Effector memory CD8-positive, alpha-beta T cell (primary cell): ENCODE results near the gene CDH23.

Experiments
- ATAC-seq: fragments of 150-1000 bp; cut with Tn5 transposase; replicated peaks from 2 replicates; pipeline ENCODE4 v1.10.0; 2021; ENCODE audit warnings: mild to moderate bottlenecking, moderate library complexity
- DNase-seq, 3 experiments: peaks; one replicate each; pipeline ENCODE4 v3.0.0; 2021
- H3K27ac Mint-ChIP-seq, 2 donors: one replicate each; pipeline ENCODE4 v1.8.0; 2022; ENCODE audit warnings: mild to moderate bottlenecking in 2 of 2, mixed read lengths in 2 of 2, moderate library complexity in 2 of 2
- H3K27me3 Mint-ChIP-seq, 2 donors: one replicate each; pipeline ENCODE4 v1.8.0; 2022; ENCODE audit warnings: mixed read lengths in 2 of 2
- H3K36me3 Mint-ChIP-seq: one replicate; pipeline ENCODE4 v1.8.0; 2022; ENCODE audit warnings: mild to moderate bottlenecking, moderate library complexity, mixed read lengths; ENCODE audit not compliant: insufficient read depth
- H3K4me1 Mint-ChIP-seq, 2 donors: one replicate each; pipeline ENCODE4 v1.8.0; 2022; ENCODE audit warnings: low read depth in 2 of 2, mixed read lengths in 2 of 2
- H3K4me3 Mint-ChIP-seq, 2 donors: one replicate each; pipeline ENCODE4 v1.8.0; 2022; ENCODE audit warnings: mild to moderate bottlenecking in 2 of 2, mixed read lengths in 2 of 2, moderate library complexity in 2 of 2
- H3K9me3 Mint-ChIP-seq, 2 donors: one replicate each; pipeline ENCODE4 v1.8.0; 2022; ENCODE audit warnings: mixed read lengths in 2 of 2

CDH23 gene

DNA sequence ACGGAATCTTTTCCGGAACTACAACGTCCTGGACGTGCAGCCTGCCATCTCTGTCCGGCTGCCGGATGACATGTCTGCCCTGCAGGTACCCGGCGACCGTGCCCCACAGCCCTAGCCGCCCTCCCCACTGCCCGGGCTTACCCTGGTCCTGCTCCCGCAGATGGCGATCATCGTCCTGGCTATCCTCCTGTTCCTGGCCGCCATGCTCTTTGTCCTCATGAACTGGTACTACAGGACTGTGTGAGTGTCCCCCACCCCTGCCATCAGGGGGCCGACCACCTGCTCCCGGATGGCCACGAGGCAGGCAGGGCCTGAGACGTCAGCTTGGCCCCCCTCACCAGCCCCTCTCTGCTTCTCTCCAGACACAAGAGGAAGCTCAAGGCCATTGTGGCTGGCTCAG lies 414.6 kb downstream of the CDH23 start:
- H3K27ac Mint-ChIP-seq, result no peak overlapping the region
- H3K9me3 Mint-ChIP-seq, result no peaks in the 10 kb centered on the region
- no peaks in the 10 kb centered on the region for H3K27me3 Mint-ChIP-seq
- no peak for ATAC-seq
- no peak overlapping the region for H3K4me3 Mint-ChIP-seq
- peaks cover 16% of the 10 kb centered on the region for H3K36me3 Mint-ChIP-seq
- no peaks in the 10 kb centered on the region for H3K4me1 Mint-ChIP-seq
- DNase-seq, result no peak

DNA sequence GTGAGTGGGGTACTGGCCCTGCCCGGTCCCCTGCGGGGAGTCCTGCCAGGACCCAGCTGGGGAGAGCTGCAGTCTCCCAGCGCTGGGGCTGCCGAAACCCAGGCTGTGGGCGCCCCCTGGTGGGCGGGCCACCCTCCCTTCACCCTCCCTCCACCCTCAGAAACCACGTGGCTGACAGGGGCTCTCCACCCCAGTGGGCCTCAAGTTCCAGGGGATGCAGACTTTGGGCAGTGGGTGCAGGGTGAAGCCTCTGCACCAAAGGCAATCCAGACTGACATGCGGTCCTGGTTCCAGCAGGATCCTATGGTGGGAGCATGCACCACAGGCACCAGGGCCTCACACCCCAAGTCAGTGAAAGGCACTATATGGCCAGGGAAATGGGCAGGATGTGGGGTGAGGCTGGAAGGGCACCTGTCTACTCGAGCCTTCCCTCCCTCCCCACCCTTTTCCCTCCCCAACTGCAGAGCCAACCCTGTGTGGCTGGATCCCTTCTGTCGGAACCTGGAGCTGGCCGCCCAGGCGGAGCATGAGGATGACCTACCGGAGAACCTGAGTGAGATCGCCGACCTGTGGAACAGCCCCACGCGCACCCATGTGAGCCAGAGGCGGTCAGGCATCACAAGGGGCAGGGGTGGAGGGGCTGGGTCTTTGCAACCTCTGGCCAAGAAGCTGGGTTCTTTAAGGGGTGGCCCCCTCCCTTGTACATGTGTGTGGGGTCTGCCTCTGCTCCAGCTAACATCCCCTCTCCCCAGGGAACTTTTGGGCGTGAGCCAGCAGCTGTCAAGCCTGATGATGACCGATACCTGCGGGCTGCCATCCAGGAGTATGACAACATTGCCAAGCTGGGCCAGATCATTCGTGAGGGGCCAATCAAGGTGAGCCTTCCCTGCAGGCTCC lies 415.5 kb downstream of the CDH23 start:
- peak; percentile 75 to 76 (median 75) for DNase-seq
- H3K4me1 Mint-ChIP-seq, result no peaks in the 10 kb centered on the region
- H3K4me3 Mint-ChIP-seq, result no peak overlapping the region
- peaks cover 23% of the 10 kb centered on the region for H3K36me3 Mint-ChIP-seq
- no peaks in the 10 kb centered on the region for H3K27me3 Mint-ChIP-seq
- no peaks in the 10 kb centered on the region for H3K9me3 Mint-ChIP-seq
- no peak overlapping the region for H3K27ac Mint-ChIP-seq
- ATAC-seq, result peak; percentile 97

DNA sequence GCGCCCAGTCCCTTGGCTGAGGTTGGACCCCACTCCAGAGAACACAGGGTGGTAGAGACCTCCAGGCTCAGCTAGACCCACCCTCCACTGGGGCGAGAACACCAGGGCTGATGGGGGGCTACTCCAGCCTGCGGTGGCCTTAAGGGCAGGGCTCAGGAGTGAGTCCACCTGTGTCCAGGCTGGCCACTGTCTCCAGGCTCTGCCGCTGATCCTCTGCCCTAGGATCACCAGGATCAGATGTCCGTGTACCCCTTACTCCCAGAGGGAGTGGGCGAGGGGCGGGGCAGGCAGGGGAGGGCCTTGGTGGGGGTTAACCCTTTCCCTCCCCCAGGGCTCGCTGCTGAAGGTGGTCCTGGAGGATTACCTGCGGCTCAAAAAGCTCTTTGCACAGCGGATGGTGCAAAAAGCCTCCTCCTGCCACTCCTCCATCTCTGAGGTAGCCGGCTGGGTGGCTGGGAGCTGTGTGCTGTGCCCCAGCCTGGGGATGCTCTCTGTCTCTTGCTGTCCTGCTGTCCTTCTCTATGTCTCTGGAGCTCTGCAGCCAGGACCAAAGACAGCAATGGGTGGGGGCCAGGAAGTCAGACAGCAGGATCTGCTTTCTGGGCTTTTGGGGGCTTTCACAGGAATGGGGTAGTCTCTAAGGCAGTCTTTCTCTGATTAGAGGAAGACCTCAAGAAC lies 416.3 kb downstream of the CDH23 start:
- Mint-ChIP-seq H3K27ac (no peak overlapping the region), H3K27me3 (no peaks in the 10 kb centered on the region), H3K4me3 (no peak overlapping the region), H3K9me3 (no peaks in the 10 kb centered on the region), H3K4me1 (no peaks in the 10 kb centered on the region), H3K36me3 (peaks cover 29% of the 10 kb centered on the region)
- DNase-seq, result no peak
- no peak for ATAC-seq

DNA sequence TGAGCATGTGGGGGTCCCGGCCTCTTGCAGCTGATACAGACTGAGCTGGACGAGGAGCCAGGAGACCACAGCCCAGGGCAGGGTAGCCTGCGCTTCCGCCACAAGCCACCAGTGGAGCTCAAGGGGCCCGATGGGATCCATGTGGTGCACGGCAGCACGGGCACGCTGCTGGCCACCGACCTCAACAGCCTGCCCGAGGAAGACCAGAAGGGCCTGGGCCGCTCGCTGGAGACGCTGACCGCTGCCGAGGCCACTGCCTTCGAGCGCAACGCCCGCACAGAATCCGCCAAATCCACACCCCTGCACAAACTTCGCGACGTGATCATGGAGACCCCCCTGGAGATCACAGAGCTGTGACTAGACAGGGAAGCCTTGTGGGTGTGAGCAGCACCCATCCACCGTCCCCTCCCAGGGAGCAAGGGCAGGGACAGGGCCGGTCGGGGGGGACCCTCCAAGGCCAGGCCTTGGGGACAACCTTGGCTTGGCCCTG lies 418.2 kb downstream of the CDH23 start:
- DNase-seq, result no peak
- no peaks in the 10 kb centered on the region for H3K9me3 Mint-ChIP-seq
- no peaks in the 10 kb centered on the region for H3K27me3 Mint-ChIP-seq
- ATAC-seq, result no peak
- H3K27ac Mint-ChIP-seq, result no peak overlapping the region
- H3K4me1 Mint-ChIP-seq, result no peaks in the 10 kb centered on the region
- peaks cover 46% of the 10 kb centered on the region for H3K36me3 Mint-ChIP-seq
- no peak overlapping the region for H3K4me3 Mint-ChIP-seq

DNA sequence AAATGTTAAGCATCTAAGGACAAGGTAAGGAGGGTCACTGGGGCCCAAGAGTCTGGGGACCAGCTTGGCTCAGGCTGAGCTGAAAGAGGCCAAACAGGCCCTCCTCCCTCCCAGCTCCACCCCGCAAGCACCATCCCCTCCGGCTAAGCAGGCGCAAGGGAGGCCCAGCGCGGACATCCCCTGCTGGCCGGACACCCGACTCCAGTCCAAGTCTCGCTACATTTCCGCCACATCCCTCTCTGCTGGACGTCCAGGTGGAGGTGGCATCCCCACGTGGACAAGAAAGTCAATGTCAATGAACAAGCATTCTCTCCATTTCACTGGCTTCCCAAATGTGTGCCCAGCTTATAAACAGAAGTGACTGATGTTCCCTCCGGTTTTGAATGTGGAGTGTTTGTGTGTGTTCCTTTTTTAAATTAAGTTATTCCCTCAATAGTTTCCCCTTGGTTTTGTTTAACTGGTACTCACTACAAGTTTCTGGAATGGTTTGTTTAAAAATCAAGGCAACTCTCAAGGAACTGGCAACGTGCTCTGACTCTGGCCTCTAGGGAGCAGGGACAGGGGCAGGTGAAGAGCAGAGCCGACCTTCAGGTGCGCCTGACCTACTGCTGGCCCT lies 418.9 kb downstream of the CDH23 start:
- Mint-ChIP-seq H3K27me3 (no peaks in the 10 kb centered on the region), H3K36me3 (peaks cover 53% of the 10 kb centered on the region), H3K9me3 (no peaks in the 10 kb centered on the region), H3K4me1 (no peaks in the 10 kb centered on the region), H3K4me3 (no peak overlapping the region), H3K27ac (no peak overlapping the region)
- ATAC-seq, result no peak
- no peak for DNase-seq

DNA sequence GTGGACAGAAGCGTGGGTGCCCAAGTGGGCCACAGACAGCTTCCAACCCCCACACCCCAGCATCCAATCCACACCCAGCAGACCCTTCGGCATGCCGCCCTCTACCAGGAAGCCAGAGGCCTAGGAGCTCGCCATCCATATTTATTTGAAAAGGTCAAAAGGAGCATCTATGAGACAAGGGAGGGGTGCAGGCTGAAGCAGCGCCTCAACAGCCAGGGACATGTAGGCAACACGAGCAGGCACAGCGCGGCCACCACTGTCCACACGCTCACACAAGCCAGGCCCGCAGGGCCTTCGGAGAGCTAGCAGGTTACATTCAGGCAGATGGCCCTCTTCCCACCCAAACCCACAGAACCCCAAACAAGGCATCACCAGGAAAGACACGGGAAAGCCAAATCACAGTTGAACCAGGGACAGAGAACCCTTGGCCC lies 419.7 kb downstream of the CDH23 start:
- Mint-ChIP-seq H3K4me1 (no peaks in the 10 kb centered on the region), H3K9me3 (no peaks in the 10 kb centered on the region), H3K27me3 (no peaks in the 10 kb centered on the region), H3K4me3 (no peak overlapping the region), H3K27ac (no peak overlapping the region), H3K36me3 (peaks cover 60% of the 10 kb centered on the region)
- ATAC-seq, result no peak
- no peak for DNase-seq

DNA sequence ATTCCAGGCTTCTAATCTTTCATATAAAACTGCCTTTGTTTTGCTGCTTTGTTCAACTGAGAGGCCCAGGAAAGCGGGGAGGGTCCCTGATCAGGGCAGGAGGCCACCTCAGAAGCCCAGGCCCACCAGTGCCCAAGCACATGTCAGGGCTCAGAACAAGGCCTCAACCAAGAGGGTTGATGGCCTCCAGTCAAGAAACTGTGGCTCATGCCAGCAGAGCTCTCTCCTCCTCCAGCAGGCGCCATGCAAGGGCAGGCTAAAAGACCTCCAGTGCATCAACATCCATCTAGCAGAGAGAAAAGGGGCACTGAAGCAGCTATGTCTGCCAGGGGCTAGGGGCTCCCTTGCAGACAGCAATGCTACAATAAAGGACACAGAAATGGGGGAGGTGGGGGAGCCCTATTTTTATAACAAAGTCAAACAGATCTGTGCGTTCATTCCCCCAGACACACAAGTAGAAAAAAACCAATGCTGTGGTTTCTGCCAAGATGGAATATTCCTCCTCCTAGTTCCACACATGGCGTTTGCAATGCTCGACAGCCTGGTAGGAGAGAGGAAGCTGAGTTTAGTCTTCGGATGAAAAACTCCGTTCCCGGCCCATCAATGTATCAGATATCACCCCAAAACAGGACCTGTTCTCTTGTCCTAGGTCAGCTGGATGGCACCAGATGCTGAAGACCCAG lies 420.4 kb downstream of the CDH23 start:
- ATAC-seq (no peak), DNase-seq (no peak)
- Mint-ChIP-seq H3K4me1 (peaks cover 0 to 6% of the 10 kb centered on the region in 2 donors), H3K27ac (no peak overlapping the region), H3K4me3 (peak overlapping the region in 1 of 2 donors; percentile 41), H3K27me3 (no peaks in the 10 kb centered on the region), H3K36me3 (peaks cover 66% of the 10 kb centered on the region), H3K9me3 (no peaks in the 10 kb centered on the region)

DNA sequence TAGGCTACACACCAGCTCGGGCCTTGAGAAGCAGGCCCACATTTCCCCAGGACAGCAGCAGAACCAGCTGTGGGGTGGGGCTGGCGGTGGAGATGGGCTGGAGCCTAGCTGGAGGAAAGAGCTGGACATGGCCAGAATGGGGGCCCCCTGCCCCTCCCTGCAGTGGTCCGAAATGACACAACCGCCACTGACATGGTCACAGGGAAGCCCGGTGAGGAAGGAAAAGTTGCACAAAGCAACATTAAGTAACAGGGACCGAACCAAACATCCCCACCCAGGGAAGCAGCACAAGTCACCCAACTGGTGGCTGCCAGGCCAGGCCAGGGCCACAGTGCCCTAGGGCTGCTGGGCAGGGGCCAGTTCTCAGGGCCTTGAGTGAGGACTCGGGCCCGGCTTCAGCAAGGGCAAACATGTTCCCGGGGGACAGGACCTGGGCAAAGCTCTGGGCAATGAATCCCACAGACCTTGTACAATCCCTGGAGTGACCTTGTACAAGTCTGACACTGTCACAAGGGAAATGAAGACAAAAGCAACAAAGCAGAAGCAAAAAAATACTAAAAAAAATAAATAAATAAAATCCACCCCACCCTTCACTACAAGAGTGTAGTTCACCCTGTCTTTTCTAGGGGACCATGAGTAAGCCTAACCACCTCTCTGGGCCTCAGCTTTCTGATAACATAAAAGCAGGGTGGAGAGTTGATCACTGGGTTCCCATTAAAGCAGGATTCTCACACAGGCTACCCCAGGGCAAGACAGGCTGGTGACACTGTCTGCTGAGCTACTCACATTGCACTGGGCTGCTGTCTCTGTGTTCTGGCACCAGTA lies 421.3 kb downstream of the CDH23 start:
- DNase-seq (no peak), ATAC-seq (no peak)
- peaks cover 4 to 12% of the 10 kb centered on the region in 2 donors for H3K4me1 Mint-ChIP-seq
- peaks cover 72% of the 10 kb centered on the region for H3K36me3 Mint-ChIP-seq
- peak overlapping the region in 1 of 2 donors; percentile 58 for H3K27ac Mint-ChIP-seq
- no peak overlapping the region for H3K4me3 Mint-ChIP-seq
- no peaks in the 10 kb centered on the region for H3K9me3 Mint-ChIP-seq
- no peaks in the 10 kb centered on the region for H3K27me3 Mint-ChIP-seq

DNA sequence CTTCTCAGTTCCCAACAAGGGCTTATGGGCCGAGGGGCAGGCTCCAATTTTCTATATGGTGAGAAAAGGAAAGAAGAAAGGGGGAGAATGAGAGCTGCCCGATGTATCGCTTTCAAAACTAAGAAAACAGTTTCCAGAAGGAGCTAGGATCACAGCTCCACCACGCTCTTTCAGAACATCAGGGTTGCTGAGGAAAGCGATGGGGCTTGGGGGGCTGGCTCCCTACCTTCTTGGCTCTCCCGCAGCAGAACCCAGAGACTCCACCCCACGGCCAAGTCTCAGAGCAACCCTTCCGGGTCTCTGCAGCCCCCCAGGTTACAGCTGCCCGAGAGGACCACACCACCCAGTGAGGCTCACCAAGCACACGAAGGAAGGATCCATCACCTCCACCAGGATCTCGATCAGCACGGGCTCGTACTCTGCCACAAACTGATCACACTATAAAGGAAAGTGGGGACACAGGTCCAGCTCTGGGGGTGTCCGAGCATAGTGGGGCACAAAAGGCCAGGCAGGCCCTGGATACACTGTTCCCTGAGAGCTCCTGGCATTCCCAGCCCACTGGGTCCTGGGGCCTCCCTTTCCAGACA lies 422.0 kb downstream of the CDH23 start:
- Mint-ChIP-seq H3K4me3 (no peak overlapping the region), H3K36me3 (peaks cover 75% of the 10 kb centered on the region), H3K4me1 (peaks cover 4 to 15% of the 10 kb centered on the region in 2 donors), H3K9me3 (no peaks in the 10 kb centered on the region), H3K27ac (peak overlapping the region in 1 of 2 donors; percentile 58), H3K27me3 (no peaks in the 10 kb centered on the region)
- no peak for DNase-seq
- ATAC-seq, result no peak

DNA sequence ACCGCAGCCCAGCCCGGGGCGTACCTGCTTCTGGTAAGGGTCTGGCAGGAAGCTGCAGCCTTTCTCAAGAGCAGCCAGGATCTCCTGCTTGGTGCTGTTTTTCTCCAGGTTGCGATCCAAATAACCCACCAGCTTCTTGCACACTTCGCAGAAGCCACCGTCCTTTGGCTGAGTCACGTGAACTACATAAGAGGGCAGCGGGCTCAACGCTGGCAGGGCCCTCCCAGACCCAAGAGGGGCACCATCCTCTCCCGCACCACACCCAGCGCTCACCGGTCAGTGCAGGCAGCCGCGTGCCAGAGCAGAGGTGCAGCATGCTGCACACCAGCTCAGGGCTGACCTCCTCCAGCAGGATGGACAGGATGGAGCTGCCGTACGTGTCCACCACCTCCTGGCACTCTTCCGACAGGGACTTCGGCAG lies 422.7 kb downstream of the CDH23 start:
- Mint-ChIP-seq H3K27ac (peak overlapping the region; percentile 23 to 58), H3K4me1 (peaks cover 4 to 16% of the 10 kb centered on the region in 2 donors), H3K9me3 (no peaks in the 10 kb centered on the region), H3K27me3 (no peaks in the 10 kb centered on the region), H3K36me3 (peaks cover 78% of the 10 kb centered on the region), H3K4me3 (no peak overlapping the region)
- no peak for DNase-seq
- no peak for ATAC-seq

DNA sequence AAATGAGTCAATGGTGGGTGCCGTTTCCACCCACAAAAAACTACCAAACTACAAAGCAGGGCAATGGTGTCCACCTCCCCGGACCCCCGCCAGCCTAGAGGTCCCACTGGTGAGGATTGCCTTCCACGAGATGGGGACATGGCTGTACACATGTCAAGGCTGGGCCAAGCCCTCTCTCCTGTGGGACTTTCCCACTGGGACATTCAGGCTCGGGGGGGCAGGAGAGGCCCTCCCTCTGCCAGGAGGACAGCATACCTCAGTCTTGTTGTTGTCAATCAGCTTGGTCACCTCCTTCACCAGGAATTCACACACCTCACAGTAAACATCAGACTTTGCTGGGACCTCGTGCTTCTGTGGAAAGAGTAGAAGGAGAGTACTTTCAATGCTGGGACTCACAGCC lies 423.3 kb downstream of the CDH23 start:
- Mint-ChIP-seq H3K36me3 (peaks cover 79% of the 10 kb centered on the region), H3K4me3 (no peak overlapping the region), H3K9me3 (no peaks in the 10 kb centered on the region), H3K4me1 (peaks cover 4 to 16% of the 10 kb centered on the region in 2 donors), H3K27ac (peak overlapping the region; percentile 23 to 58), H3K27me3 (no peaks in the 10 kb centered on the region)
- no peak for ATAC-seq
- no peak for DNase-seq

DNA sequence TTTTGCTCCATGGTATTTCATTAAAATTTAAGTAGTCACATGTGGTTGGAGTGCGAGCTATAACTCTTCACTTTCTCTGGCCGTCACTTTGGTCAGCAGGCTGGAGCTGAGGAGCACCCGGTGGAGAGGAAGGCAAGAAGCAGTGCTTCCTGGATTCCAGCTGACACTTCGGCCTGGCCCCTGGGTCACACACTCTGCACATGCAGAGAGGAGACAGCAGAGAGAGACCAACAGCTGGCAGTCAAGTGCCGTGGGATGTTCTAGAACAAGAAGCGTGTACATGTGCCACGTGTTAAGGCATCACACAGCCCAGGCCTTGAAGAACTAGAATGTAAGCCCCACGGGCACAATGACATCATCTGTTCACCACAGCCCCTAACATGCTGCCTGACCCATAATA lies 424.2 kb downstream of the CDH23 start:
- H3K4me1 Mint-ChIP-seq, result peaks cover 4 to 16% of the 10 kb centered on the region in 2 donors
- H3K27me3 Mint-ChIP-seq, result no peaks in the 10 kb centered on the region
- H3K36me3 Mint-ChIP-seq, result peaks cover 81% of the 10 kb centered on the region
- H3K27ac Mint-ChIP-seq, result no peak overlapping the region
- no peak for DNase-seq
- ATAC-seq, result no peak
- H3K9me3 Mint-ChIP-seq, result no peaks in the 10 kb centered on the region
- no peak overlapping the region for H3K4me3 Mint-ChIP-seq
